AG04449 (cell line): ENCODE data around the gene ZSCAN5C.
A peak's percentile ranks its signal among the peaks of the same experiment; 100 is the strongest.
"Not testable (repeated sequence)": the region's sequence is repeated elsewhere in the genome, so short reads cannot be mapped to it uniquely, and the experiment has no call there.

Experiments
- CTCF ChIA-PET: fragments of 350-600 bp; formaldehyde crosslinking; extraction: SDS; loops from one replicate; lab custom pipeline; 2021; ENCODE audit warnings: antibody characterized with exemption; lab: Yijun Ruan, JAX
- POLR2A ChIA-PET: fragments of 400-600, 350-600 bp; formaldehyde crosslinking; extraction: SDS; loops from one replicate; lab custom pipeline; 2020; ENCODE audit warnings: antibody characterized with exemption, inconsistent platforms; lab: Yijun Ruan, JAX
- DNase-seq: peaks from one replicate; pipeline ENCODE4 v3.0.0-alpha.2; 2010; ENCODE audit warnings: low read depth, low spot score
- H3K4me3 ChIP-seq: 2 replicates; pipeline ENCODE4 v1.5.1; 2011; ENCODE audit warnings: low read depth, mild to moderate bottlenecking, control low read depth, low read length
- TF ChIP-seq, protein P1 (sequence below): IDR thresholded peaks from one replicate; pipeline ENCODE4 v1.5.1; 2011; ENCODE audit warnings: mild to moderate bottlenecking, moderate library complexity, low read length, control low read depth, inconsistent platforms; ENCODE audit not compliant: insufficient read depth; ENCODE audit errors: missing control alignments

ZSCAN5C gene

DNA sequence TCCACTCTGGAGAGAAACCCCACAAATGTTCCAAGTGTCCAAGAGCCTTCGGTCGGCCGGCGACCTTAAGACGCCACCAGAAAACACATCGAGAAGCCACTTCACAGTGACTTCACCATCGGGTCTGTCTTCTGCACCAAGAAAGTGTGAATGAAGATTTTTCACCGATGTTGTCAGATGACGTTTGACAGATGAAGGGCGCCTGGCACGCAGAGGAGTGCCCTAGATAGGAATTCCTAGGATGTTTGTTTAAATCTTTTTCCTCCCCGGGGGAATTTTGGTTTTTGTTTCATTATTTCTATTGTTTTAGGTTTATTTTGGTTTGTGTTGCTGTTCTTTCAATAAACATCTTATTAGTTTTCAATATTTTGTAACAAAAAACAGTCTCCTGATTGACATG is 7.0 kb downstream of the ZSCAN5C start:
- POLR2A ChIA-PET: no interaction called here
- DNase-seq: no peak
- no peak overlapping the region for H3K4me3 ChIP-seq
- TF ChIP-seq, protein P1, sequence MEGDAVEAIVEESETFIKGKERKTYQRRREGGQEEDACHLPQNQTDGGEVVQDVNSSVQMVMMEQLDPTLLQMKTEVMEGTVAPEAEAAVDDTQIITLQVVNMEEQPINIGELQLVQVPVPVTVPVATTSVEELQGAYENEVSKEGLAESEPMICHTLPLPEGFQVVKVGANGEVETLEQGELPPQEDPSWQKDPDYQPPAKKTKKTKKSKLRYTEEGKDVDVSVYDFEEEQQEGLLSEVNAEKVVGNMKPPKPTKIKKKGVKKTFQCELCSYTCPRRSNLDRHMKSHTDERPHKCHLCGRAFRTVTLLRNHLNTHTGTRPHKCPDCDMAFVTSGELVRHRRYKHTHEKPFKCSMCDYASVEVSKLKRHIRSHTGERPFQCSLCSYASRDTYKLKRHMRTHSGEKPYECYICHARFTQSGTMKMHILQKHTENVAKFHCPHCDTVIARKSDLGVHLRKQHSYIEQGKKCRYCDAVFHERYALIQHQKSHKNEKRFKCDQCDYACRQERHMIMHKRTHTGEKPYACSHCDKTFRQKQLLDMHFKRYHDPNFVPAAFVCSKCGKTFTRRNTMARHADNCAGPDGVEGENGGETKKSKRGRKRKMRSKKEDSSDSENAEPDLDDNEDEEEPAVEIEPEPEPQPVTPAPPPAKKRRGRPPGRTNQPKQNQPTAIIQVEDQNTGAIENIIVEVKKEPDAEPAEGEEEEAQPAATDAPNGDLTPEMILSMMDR: no peak
- CTCF ChIA-PET: no interaction called here

DNA sequence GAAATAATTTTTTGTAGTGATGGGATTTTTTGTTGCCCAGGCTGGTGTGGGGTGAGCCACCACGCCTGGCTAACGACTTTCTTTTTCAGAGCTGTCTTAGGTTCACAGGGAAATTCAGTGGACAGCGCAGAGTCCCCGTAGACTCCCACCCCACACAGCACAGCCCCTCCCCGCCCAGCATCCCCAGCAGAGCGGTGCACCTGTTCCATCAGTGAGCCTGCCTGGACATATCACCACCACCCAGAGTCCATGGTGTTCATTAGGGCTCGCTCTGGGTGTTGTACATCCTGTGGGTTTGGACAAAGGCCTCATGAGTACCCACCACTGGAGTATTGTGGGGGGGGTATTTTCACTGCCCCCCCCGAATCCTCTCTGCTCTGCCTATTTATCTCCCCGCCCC is 8.0 kb downstream of the ZSCAN5C start:
- CTCF ChIA-PET: interaction anchor here (1.9 kb wide), 1 partner anchor 134 kb away, joined by 4 read pairs; no protein-coding TSS in a partner anchor

DNA sequence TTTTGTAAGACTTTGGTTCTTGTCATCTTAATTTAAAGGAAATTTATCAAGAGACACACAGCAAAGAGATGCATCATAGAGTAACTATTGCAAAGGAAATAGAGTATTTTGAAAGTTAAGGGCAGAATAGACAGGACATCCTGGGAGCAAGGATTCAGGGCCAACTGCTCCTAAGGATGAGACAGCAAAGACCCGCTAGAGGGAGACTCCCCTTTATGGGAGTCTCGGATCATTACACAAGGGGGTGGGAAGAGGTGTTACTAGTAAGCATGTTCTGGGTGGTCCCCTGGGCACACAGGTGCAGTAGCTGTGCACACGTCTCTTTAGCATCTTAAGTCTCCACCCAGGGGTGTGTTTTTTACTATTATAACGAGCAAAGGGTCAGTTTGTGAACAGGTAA is 9.6 kb downstream of the ZSCAN5C start:
- TF ChIP-seq, protein P1: no peak
- ChIA-PET CTCF (interaction anchor here (1.9 kb wide), 1 partner anchor 135 kb away, joined by 4 read pairs; no protein-coding TSS in a partner anchor), POLR2A (no interaction called here)
- no peak overlapping the region for H3K4me3 ChIP-seq
- DNase-seq: no peak

More for the DNA sequence above, 8.0 kb downstream of the ZSCAN5C start:
- DNase-seq, H3K4me3 ChIP-seq, POLR2A ChIA-PET: not testable (repeated sequence)

DNA sequence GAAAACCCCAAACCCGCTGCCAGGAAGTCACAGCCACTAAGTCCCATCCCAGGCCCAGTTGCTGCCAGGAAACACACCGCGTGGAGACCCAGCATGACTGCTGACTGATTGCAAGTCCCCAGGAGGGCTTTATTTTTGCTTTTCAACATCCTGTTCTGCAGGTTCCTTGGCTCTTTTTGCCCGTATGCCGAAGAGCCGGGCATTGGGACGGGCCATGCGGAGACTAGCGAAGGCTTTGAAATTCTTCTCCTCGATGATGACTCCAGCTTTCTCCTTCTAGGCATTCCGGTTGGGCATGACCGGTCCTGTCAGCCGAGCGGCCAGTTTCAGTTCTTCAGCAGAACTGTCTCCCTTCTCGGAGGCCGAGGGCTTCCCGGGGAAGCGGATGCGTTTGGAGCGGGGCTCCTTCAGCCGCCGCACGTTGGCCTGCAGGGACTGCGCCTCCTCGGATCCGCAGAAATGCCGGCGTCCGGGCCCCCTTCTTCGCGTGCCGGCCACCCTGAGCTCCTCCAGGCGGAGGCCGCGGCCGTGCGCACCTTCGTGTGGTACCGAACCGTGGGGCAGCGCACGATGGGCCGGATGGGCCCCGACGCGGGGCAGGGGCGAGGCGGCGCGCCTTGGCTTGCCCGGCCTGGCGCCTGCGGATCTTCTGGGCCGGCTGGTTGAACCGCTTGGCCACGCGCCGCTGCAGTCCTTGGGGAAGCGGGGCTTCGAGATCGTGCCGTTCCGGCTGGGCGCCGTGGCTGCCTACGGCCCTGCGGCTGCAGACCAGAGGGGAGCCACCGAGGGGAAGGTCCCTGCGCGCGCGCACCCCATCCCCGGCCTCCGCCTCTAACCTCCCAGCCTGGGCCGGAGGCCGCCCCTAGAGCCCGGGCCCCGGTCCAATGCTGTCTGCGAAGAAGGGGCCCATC is 15.2 kb downstream of the ZSCAN5C start:
- CTCF ChIA-PET: no interaction called here
- no peak for DNase-seq
- POLR2A ChIA-PET: no interaction called here
- TF ChIP-seq, protein P1: no peak
- H3K4me3 ChIP-seq: peak overlapping the region; percentile 18; the same call in 1 of the 2 replicates

DNA sequence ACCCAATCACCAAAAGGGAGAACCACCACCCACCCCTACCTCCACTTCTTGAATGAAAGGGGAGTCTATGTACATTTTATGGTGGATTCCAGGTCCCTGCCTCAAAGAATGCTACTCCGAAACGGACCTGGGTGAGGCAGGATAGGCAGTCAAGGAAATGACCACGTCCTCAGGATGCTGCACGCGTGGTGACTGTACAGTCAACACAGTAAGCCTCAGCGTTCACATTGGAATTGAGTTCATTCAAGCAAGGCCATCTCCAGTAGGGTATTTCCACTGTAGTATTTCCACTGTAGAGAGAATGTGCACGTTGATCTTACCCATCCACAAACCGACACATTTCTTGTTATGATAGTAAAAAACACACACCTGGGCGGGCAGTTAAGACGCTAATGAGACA is 16.9 kb downstream of the ZSCAN5C start:
- ChIA-PET POLR2A (no interaction called here), CTCF (no interaction called here)

DNA sequence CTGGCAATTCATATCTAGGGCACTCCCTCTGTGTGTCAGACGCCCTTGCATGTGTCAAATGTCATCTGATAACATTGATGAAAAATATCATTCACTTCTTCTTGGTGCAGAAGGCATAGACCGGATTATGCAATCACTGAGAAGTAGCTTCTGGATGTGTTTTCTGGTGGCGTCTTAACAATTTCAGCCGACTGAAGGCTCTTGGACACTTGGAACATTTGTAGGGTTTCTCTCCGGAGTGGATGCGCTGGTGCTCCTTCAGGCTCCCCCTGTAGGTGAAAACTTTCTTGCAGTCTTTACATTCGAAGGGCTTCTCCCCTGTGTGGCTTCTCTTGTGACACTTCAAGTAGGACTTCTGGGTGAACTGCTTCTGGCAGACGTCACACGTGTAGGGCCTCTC is 19.4 kb downstream of the ZSCAN5C start:
- POLR2A ChIA-PET, DNase-seq, H3K4me3 ChIP-seq, CTCF ChIA-PET: not testable (repeated sequence)

More for the DNA sequence above, 16.9 kb downstream of the ZSCAN5C start:
- no peak for DNase-seq
- TF ChIP-seq, protein P1: no peak
- H3K4me3 ChIP-seq: no peak overlapping the region

DNA sequence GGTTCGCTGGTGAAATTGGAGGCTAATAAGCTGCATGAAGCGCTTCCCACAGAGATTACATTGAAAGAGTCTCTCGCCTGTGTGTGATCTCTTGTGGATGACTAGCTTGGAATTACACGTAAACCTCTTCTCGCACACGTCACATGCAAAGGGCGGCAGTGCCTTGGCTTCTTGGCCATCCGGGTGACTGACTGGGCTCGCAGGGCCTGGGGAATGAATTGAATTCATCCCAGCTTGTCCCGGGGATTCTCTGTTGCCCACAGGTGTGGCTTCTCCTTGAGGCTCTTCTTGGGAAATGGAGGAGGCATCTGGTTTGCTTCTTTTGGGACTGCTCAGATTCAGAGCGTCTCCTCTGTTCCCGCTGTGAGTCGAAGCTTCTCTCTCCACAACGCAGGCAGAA is 19.8 kb downstream of the ZSCAN5C start:
- no peak overlapping the region for H3K4me3 ChIP-seq
- ChIA-PET POLR2A (no interaction called here), CTCF (no interaction called here)
- TF ChIP-seq, protein P1: no peak
- no peak for DNase-seq
